Karpas-422 (cell line): ENCODE data around the gene EFNA5. TPM values are rescaled to one million over a fixed set of nuclear protein-coding genes. Genes with fewer than 3 reads are reported as not detected.

Experiments used
- DNase-seq: peaks from one replicate; pipeline ENCODE4 v3.0.0-alpha.2; 2015
- H2AFZ ChIP-seq: fragments of 200-600 bp; sonication (generic); 2 replicates; pipeline ENCODE4 v1.6.1; 2014; ENCODE audit warnings: antibody characterized with exemption, low read length, mixed read lengths
- H3K27ac ChIP-seq: fragments of 200-600 bp; sonication (generic); 2 replicates; pipeline ENCODE4 v1.5.1; 2014; ENCODE audit warnings: mild to moderate bottlenecking, low read length, moderate library complexity
- H3K27me3 ChIP-seq: fragments of 200-600 bp; sonication (generic); 2 replicates; pipeline ENCODE4 v1.6.1; 2014; ENCODE audit warnings: low read length, mixed read lengths
- H3K36me3 ChIP-seq: fragments of 200-600 bp; sonication (generic); 2 replicates; pipeline ENCODE4 v1.6.1; 2014; ENCODE audit warnings: low read length, mixed read lengths; ENCODE audit not compliant: insufficient read depth
- H3K4me1 ChIP-seq: fragments of 200-600 bp; sonication (generic); 2 replicates; pipeline ENCODE4 v1.6.1; 2014; ENCODE audit warnings: mild to moderate bottlenecking, low read length, mixed read lengths
- H3K4me2 ChIP-seq: fragments of 200-600 bp; sonication (generic); 2 replicates; pipeline ENCODE4 v1.6.1; 2014; ENCODE audit warnings: low read length, low read depth, mild to moderate bottlenecking; ENCODE audit not compliant: poor library complexity, severe bottlenecking
- H3K4me3 ChIP-seq: fragments of 200-600 bp; sonication (generic); 2 replicates; pipeline ENCODE4 v1.5.1; 2014; ENCODE audit warnings: mild to moderate bottlenecking, antibody characterized with exemption, low read length, mixed read lengths
- H3K79me2 ChIP-seq: fragments of 200-600 bp; sonication (generic); 2 replicates; pipeline ENCODE4 v1.6.1; 2014; ENCODE audit warnings: mild to moderate bottlenecking, low read length, mixed read lengths
- H3K9ac ChIP-seq: fragments of 200-600 bp; sonication (generic); 2 replicates; pipeline ENCODE4 v1.6.0; 2014; ENCODE audit warnings: low read length
- H3K9me2 ChIP-seq: fragments of 200-600 bp; sonication (generic), shearing (Covaris generic); replicated peaks from 2 replicates; pipeline ENCODE4 v1.6.0; 2014; ENCODE audit warnings: mild to moderate bottlenecking, low read length, moderate library complexity; ENCODE audit not compliant: insufficient read depth
- H3K9me3 ChIP-seq: fragments of 300-700, 200-600 bp; sonication (generic); 2 replicates; pipeline ENCODE4 v1.6.1; 2014; ENCODE audit warnings: low read length, mixed read lengths
- H4K20me1 ChIP-seq: fragments of 200-600 bp; sonication (generic); 2 replicates; pipeline ENCODE4 v1.6.1; 2014; ENCODE audit warnings: mild to moderate bottlenecking, antibody characterized with exemption, low read length, low read depth; ENCODE audit not compliant: insufficient read depth
- total RNA-seq: library from RNA; depleted of rRNA; stranded (reverse); fragments of >200 nt; shearing (Covaris generic); gene quantifications from 2 replicates; pipeline ENCODE4 v1.2.3, GENCODE V29; 2014; ENCODE audit warnings: low replicate concordance

The EFNA5 gene
- total RNA-seq, 1 experiment from 2014 or later = not detected

- no peaks in the 10 kb centered on the region for H3K79me2 ChIP-seq
- DNase-seq = no peak
- H3K4me2 ChIP-seq = no peak overlapping the region
- H2AFZ ChIP-seq = no peak overlapping the region
- H3K36me3 ChIP-seq = no peaks in the 10 kb centered on the region
- no peaks in the 10 kb centered on the region for H3K9me2 ChIP-seq
- no peaks in the 10 kb centered on the region for H3K9me3 ChIP-seq
- H3K9ac ChIP-seq = no peak overlapping the region
- H4K20me1 ChIP-seq = no peaks in the 10 kb centered on the region
- H3K4me1 ChIP-seq = no peaks in the 10 kb centered on the region
- H3K27me3 ChIP-seq = no peaks in the 10 kb centered on the region
- no peak overlapping the region for H3K27ac ChIP-seq
- H3K4me3 ChIP-seq = no peak overlapping the region
Observed at GRCh38 chr5:107646418-107646817, 24.3 kb downstream of the EFNA5 start.

- H3K9me3 ChIP-seq = no peaks in the 10 kb centered on the region
- no peak overlapping the region for H3K4me3 ChIP-seq
- H4K20me1 ChIP-seq = no peaks in the 10 kb centered on the region
- H3K36me3 ChIP-seq = no peaks in the 10 kb centered on the region
- H3K4me1 ChIP-seq = no peaks in the 10 kb centered on the region
- no peak overlapping the region for H3K4me2 ChIP-seq
- H3K9me2 ChIP-seq = no peaks in the 10 kb centered on the region
- H2AFZ ChIP-seq = no peak overlapping the region
- no peak overlapping the region for H3K27ac ChIP-seq
- H3K27me3 ChIP-seq = no peaks in the 10 kb centered on the region
- H3K9ac ChIP-seq = no peak overlapping the region
- H3K79me2 ChIP-seq = no peaks in the 10 kb centered on the region
- DNase-seq = no peak
Observed at GRCh38 chr5:107640568-107640967, 30.2 kb downstream of the EFNA5 start.

GRCh38 chr5:107639990-107640389 is 30.7 kb downstream of the EFNA5 start:
- no peaks in the 10 kb centered on the region for H3K36me3 ChIP-seq
- H3K79me2 ChIP-seq = no peaks in the 10 kb centered on the region
- H3K4me3 ChIP-seq = no peak overlapping the region
- H3K27ac ChIP-seq = no peak overlapping the region
- H4K20me1 ChIP-seq = no peaks in the 10 kb centered on the region
- no peak overlapping the region for H3K4me2 ChIP-seq
- no peak overlapping the region for H3K9ac ChIP-seq
- no peaks in the 10 kb centered on the region for H3K27me3 ChIP-seq
- H3K9me3 ChIP-seq = no peaks in the 10 kb centered on the region
- H2AFZ ChIP-seq = no peak overlapping the region
- no peaks in the 10 kb centered on the region for H3K4me1 ChIP-seq
- DNase-seq = no peak
- no peaks in the 10 kb centered on the region for H3K9me2 ChIP-seq

GRCh38 chr5:107636555-107636954 is 34.2 kb downstream of the EFNA5 start:
- H3K27ac ChIP-seq = no peak overlapping the region
- no peaks in the 10 kb centered on the region for H3K36me3 ChIP-seq
- H3K79me2 ChIP-seq = no peaks in the 10 kb centered on the region

GRCh38 chr5:107636068-107636467 is 34.7 kb downstream of the EFNA5 start:
- Histone ChIP-seq H3K9me2 (no peaks in the 10 kb centered on the region), H2AFZ (no peak overlapping the region), H3K9ac (no peak overlapping the region), H3K36me3 (no peaks in the 10 kb centered on the region), H3K4me3 (no peak overlapping the region), H3K9me3 (no peaks in the 10 kb centered on the region), H3K27me3 (no peaks in the 10 kb centered on the region), H3K27ac (no peak overlapping the region), H3K4me2 (no peak overlapping the region), H3K79me2 (no peaks in the 10 kb centered on the region), H3K4me1 (no peaks in the 10 kb centered on the region), H4K20me1 (no peaks in the 10 kb centered on the region)
- no peak for DNase-seq

More at GRCh38 chr5:107636555-107636954, 34.2 kb downstream of the EFNA5 start:
- H3K4me1 ChIP-seq = no peaks in the 10 kb centered on the region
- H4K20me1 ChIP-seq = no peaks in the 10 kb centered on the region
- H3K4me2 ChIP-seq = no peak overlapping the region
- no peaks in the 10 kb centered on the region for H3K9me2 ChIP-seq
- no peak overlapping the region for H3K9ac ChIP-seq
- no peak for DNase-seq
- no peaks in the 10 kb centered on the region for H3K27me3 ChIP-seq
- no peaks in the 10 kb centered on the region for H3K9me3 ChIP-seq
- H3K4me3 ChIP-seq = no peak overlapping the region
- H2AFZ ChIP-seq = no peak overlapping the region

DNA sequence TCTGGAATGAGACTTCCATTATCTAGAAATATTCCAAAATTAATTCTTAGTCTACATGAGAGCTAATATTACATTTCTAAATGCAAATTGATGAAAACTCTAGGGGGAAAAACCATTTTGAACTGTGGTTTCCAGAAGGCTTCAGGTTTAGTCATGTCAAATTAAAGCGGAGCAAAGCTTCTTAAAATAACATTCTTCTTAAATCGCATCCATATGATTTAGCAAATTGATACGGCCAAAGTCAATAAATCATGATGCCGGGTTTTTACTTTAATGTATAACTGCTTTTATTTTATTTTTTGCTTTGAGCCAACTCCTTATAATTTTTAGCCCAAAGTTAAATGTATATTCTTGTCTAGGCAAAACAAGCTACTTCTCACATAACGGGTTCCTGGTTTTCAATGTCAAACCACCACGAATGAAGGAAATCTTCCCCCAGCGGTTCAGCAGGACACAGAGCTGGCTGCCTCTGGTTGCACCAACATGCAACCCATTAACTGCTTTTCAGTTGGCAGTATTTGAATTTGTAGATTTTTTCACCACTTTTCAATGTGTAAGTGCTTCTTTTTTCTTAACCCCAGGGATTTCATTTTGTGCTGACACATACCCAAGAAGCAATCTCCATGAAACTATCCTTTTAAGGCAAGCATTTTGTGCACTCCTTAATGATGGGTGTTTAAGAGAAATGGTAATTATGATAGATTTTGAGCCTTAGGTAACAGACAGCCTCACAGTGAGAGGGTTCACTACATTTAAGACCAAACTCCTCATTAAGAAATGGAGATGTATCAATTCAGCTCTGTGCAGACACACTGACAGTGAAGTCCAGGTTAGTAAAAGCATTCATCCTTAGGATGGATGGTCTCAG is 35.5 kb downstream of the EFNA5 start:
- DNase-seq = no peak
- no peaks in the 10 kb centered on the region for H3K36me3 ChIP-seq
- no peaks in the 10 kb centered on the region for H3K9me2 ChIP-seq
- no peaks in the 10 kb centered on the region for H3K27me3 ChIP-seq
- H2AFZ ChIP-seq = no peak overlapping the region
- no peaks in the 10 kb centered on the region for H3K4me1 ChIP-seq
- H3K4me2 ChIP-seq = no peak overlapping the region
- no peaks in the 10 kb centered on the region for H4K20me1 ChIP-seq
- no peak overlapping the region for H3K9ac ChIP-seq
- no peaks in the 10 kb centered on the region for H3K9me3 ChIP-seq
- no peak overlapping the region for H3K4me3 ChIP-seq
- H3K79me2 ChIP-seq = no peaks in the 10 kb centered on the region
- no peak overlapping the region for H3K27ac ChIP-seq

DNA sequence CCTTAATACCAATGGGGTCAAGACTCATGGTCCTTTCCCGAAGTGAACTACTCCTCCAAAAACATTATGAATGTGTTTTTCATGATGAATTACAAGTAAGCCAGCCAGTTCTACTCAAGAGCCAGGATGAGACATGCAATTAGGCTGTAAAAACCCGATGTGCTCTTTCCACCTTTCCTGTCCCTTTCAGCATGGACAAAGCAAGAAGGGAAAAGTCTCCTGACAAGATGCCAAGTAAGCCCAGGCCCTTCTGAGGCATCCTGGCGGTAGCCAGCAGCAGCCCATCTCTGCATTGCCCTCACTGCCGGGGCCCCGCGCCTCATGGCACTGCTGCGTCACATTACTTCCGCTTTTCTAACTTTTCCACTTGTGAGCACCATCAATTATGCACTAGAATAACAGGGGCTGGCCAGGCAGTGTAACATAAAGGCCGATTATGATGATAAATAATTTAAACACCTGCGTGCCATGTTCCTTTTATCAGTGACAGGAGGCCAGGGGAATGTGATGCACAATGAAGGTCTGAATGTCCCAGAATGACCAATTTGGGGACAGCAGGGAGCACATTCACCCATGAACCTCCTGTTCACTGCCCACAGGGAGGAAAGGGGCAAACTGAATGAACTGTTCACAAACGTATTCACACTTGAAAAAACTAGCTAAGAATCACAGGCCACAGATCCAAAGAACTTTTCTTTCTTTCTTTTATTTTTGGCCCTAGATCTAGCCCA is 37.4 kb downstream of the EFNA5 start:
- Histone ChIP-seq H2AFZ (no peak overlapping the region), H3K27me3 (no peaks in the 10 kb centered on the region), H4K20me1 (no peaks in the 10 kb centered on the region), H3K27ac (no peak overlapping the region), H3K9me3 (no peaks in the 10 kb centered on the region), H3K4me3 (no peak overlapping the region), H3K4me2 (no peak overlapping the region), H3K4me1 (no peaks in the 10 kb centered on the region), H3K9ac (no peak overlapping the region), H3K36me3 (no peaks in the 10 kb centered on the region), H3K79me2 (no peaks in the 10 kb centered on the region), H3K9me2 (no peaks in the 10 kb centered on the region)
- no peak for DNase-seq

DNA sequence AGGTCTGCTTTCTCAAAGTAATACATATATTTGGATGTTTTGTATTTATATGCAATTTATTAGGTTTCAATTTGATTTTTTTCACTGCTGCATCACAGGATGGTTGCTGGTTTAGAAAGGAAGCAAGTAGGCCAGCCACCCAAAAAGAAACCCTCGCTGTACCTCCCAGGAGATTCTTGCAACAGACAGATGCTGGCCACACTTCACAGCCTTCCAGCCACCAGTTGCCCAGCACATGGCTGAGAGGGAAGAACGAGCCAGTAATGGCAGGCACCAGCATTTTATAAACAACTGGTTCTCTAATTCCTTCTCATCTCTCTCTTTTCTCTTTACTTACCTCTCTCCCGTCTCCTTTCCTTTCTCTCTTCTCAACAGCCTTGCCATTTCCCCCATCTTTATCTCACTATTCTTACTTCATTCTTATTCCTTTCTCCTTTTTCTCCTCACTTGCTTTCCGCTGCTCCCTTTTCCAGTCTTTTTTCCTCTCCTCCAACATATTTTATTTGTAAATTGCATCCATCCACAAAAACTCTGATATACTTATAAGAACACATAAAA is 38.9 kb downstream of the EFNA5 start:
- H3K9ac ChIP-seq = no peak overlapping the region
- H3K79me2 ChIP-seq = no peaks in the 10 kb centered on the region
- no peaks in the 10 kb centered on the region for H3K9me2 ChIP-seq
- H3K4me2 ChIP-seq = no peak overlapping the region
- no peaks in the 10 kb centered on the region for H4K20me1 ChIP-seq
- no peaks in the 10 kb centered on the region for H3K4me1 ChIP-seq
- no peak overlapping the region for H3K4me3 ChIP-seq
- H3K36me3 ChIP-seq = no peaks in the 10 kb centered on the region
- H3K27ac ChIP-seq = no peak overlapping the region
- no peak overlapping the region for H2AFZ ChIP-seq
- H3K27me3 ChIP-seq = no peaks in the 10 kb centered on the region
- no peak for DNase-seq
- H3K9me3 ChIP-seq = no peaks in the 10 kb centered on the region
